Body of pancreas (tissue), 4 donors: ENCODE measurements around the gene ITPK1.
"Not testable (repeated sequence)": the region's sequence is repeated elsewhere in the genome, so short reads cannot be mapped to it uniquely, and the experiment has no call there.

Experiments
- POLR2A ChIP-seq, 3 donors: fragments of 450-650 bp; IDR thresholded peaks; one replicate each; pipeline ENCODE4 v1.6.1; 2016; ENCODE audit warnings: antibody characterized with exemption in 3 of 3, mild to moderate bottlenecking in 2 of 3
- TF ChIP-seq, protein P1 (sequence below), 7 experiments: fragments of 450-650 bp in 4 of 7; fragments of 200-600 bp in 3 of 7; sonication (generic) in 3 of 7; IDR thresholded peaks; one replicate each; pipeline ENCODE4 v1.5.1; 2016 to 2019; ENCODE audit warnings: antibody characterized with exemption in 7 of 7

GRCh38 chr14:93131257-93131820, 15.6 kb upstream of the ITPK1 start:
- TF ChIP-seq POLR2A (IDR thresholded peaks at IDR 0.05): not testable (repeated sequence)
- TF ChIP-seq, protein P1, sequence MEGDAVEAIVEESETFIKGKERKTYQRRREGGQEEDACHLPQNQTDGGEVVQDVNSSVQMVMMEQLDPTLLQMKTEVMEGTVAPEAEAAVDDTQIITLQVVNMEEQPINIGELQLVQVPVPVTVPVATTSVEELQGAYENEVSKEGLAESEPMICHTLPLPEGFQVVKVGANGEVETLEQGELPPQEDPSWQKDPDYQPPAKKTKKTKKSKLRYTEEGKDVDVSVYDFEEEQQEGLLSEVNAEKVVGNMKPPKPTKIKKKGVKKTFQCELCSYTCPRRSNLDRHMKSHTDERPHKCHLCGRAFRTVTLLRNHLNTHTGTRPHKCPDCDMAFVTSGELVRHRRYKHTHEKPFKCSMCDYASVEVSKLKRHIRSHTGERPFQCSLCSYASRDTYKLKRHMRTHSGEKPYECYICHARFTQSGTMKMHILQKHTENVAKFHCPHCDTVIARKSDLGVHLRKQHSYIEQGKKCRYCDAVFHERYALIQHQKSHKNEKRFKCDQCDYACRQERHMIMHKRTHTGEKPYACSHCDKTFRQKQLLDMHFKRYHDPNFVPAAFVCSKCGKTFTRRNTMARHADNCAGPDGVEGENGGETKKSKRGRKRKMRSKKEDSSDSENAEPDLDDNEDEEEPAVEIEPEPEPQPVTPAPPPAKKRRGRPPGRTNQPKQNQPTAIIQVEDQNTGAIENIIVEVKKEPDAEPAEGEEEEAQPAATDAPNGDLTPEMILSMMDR (IDR thresholded peaks at IDR 0.05): not testable (repeated sequence)
